Measurements from ENCODE around the gene SNTG2.

Gene SNTG2

GRCh38 chr2:1251520-1251919 lies 300.9 kb downstream of the SNTG2 start:
- no peak for DNase-seq

- no peak for DNase-seq
Measured at GRCh38 chr2:1253629-1254028, 303.0 kb downstream of the SNTG2 start.

GRCh38 chr2:1254662-1255343 lies 304.2 kb downstream of the SNTG2 start:
- no peak for DNase-seq

GRCh38 chr2:1256632-1257324 lies 306.1 kb downstream of the SNTG2 start:
- DNase-seq: no peak

- DNase-seq: no peak
Measured at GRCh38 chr2:1257334-1257733, 306.7 kb downstream of the SNTG2 start.

- DNase-seq: no peak
Measured at GRCh38 chr2:1259746-1260145, 309.1 kb downstream of the SNTG2 start.

GRCh38 chr2:1262609-1263008 lies 312.0 kb downstream of the SNTG2 start:
- DNase-seq: no peak

- DNase-seq: no peak
Measured at GRCh38 chr2:1265454-1265853, 314.8 kb downstream of the SNTG2 start.

GRCh38 chr2:1266351-1266750 lies 315.7 kb downstream of the SNTG2 start:
- no peak for DNase-seq

GRCh38 chr2:1268034-1268433 lies 317.4 kb downstream of the SNTG2 start:
- no peak for DNase-seq

GRCh38 chr2:1269812-1270211 lies 319.2 kb downstream of the SNTG2 start:
- no peak for DNase-seq

- no peak for DNase-seq
Measured at GRCh38 chr2:1272835-1273234, 322.2 kb downstream of the SNTG2 start.

- DNase-seq: no peak
Measured at GRCh38 chr2:1277634-1278033, 327.0 kb downstream of the SNTG2 start.

GRCh38 chr2:1278125-1278524 lies 327.5 kb downstream of the SNTG2 start:
- DNase-seq: no peak

GRCh38 chr2:1278861-1279260 lies 328.2 kb downstream of the SNTG2 start:
- no peak for DNase-seq

- no peak for DNase-seq
Measured at GRCh38 chr2:1282552-1282951, 331.9 kb downstream of the SNTG2 start.

- no peak for DNase-seq
Measured at GRCh38 chr2:1283020-1283801, 332.6 kb downstream of the SNTG2 start.

GRCh38 chr2:1283871-1284270 lies 333.2 kb downstream of the SNTG2 start:
- DNase-seq: peak; percentile 56

GRCh38 chr2:1286929-1287328 lies 336.3 kb downstream of the SNTG2 start:
- DNase-seq: no peak

GRCh38 chr2:1287427-1287826 lies 336.8 kb downstream of the SNTG2 start:
- DNase-seq: no peak

- no peak for DNase-seq
Measured at GRCh38 chr2:1294900-1295299, 344.3 kb downstream of the SNTG2 start.

- DNase-seq: no peak
Measured at GRCh38 chr2:1295740-1296139, 345.1 kb downstream of the SNTG2 start.

- DNase-seq: no peak
Measured at GRCh38 chr2:1297372-1298159, 346.9 kb downstream of the SNTG2 start.

Data from NCI-H1105 treated with DMSO at 0.1 percent for 48 hours (cell line).